Stimulated activated CD4-positive, alpha-beta T cell treated with anti-CD3 and anti-CD28 coated beads, Interleukin-4, amount 100 ng/mL, for 1 hour (primary cell): ENCODE results near the gene IDE.

Experiments
- DNase-seq: peaks from one replicate; pipeline ENCODE4 v3.0.0-alpha.2; 2020

The IDE gene

GRCh38 chr10:92562424-92562823 is 11.5 kb downstream of the IDE start:
- DNase-seq: no peak

GRCh38 chr10:92559046-92559445 is 14.8 kb downstream of the IDE start:
- no peak for DNase-seq

GRCh38 chr10:92553959-92554358 is 19.9 kb downstream of the IDE start:
- no peak for DNase-seq

GRCh38 chr10:92552310-92552709 is 21.6 kb downstream of the IDE start:
- no peak for DNase-seq

GRCh38 chr10:92550924-92551323 is 23.0 kb downstream of the IDE start:
- DNase-seq: no peak

GRCh38 chr10:92547676-92548075 is 26.2 kb downstream of the IDE start:
- DNase-seq: no peak

GRCh38 chr10:92545556-92545955 is 28.3 kb downstream of the IDE start:
- DNase-seq: no peak

- DNase-seq: no peak
These were observed 29.6 kb downstream of the IDE start for GRCh38 chr10:92544296-92544695.

- no peak for DNase-seq
These were observed 31.4 kb downstream of the IDE start for GRCh38 chr10:92542458-92542857.

- no peak for DNase-seq
These were observed 32.3 kb downstream of the IDE start for GRCh38 chr10:92541583-92541982.

GRCh38 chr10:92538231-92538958 is 35.5 kb downstream of the IDE start:
- DNase-seq: no peak

- no peak for DNase-seq
These were observed 42.9 kb downstream of the IDE start for GRCh38 chr10:92530891-92531535.

- DNase-seq: no peak
These were observed 43.5 kb downstream of the IDE start for GRCh38 chr10:92530421-92530820.

- DNase-seq: no peak
These were observed 46.2 kb downstream of the IDE start for GRCh38 chr10:92527716-92528115.

- DNase-seq: no peak
These were observed 50.3 kb downstream of the IDE start for GRCh38 chr10:92523639-92524038.

- DNase-seq: peak; percentile 48
These were observed 56.7 kb downstream of the IDE start for GRCh38 chr10:92517034-92517655.

- DNase-seq: no peak
These were observed 65.0 kb downstream of the IDE start for GRCh38 chr10:92508866-92509265.

GRCh38 chr10:92506336-92506735 is 67.6 kb downstream of the IDE start:
- DNase-seq: no peak

GRCh38 chr10:92505044-92505443 is 68.8 kb downstream of the IDE start:
- no peak for DNase-seq

GRCh38 chr10:92502296-92502808 is 71.5 kb downstream of the IDE start:
- DNase-seq: no peak

GRCh38 chr10:92493362-92493761 is 80.5 kb downstream of the IDE start:
- DNase-seq: no peak

- DNase-seq: no peak
These were observed 81.1 kb downstream of the IDE start for GRCh38 chr10:92492748-92493240.

- no peak for DNase-seq
These were observed 83.5 kb downstream of the IDE start for GRCh38 chr10:92490387-92490786.

GRCh38 chr10:92486637-92487036 is 87.3 kb downstream of the IDE start:
- DNase-seq: no peak
